ENCODE data around the gene SH2D1B. TPM values are rescaled to one million over a fixed set of nuclear protein-coding genes. Genes with fewer than 3 reads are reported as not detected.

SH2D1B gene
- total and polyA plus RNA-seq, 10 of the 15 experiments (the other 5 are each of a cell fraction or from before 2014, with no cell fraction given), result 0.18 TPM; not detected in 9

DNA sequence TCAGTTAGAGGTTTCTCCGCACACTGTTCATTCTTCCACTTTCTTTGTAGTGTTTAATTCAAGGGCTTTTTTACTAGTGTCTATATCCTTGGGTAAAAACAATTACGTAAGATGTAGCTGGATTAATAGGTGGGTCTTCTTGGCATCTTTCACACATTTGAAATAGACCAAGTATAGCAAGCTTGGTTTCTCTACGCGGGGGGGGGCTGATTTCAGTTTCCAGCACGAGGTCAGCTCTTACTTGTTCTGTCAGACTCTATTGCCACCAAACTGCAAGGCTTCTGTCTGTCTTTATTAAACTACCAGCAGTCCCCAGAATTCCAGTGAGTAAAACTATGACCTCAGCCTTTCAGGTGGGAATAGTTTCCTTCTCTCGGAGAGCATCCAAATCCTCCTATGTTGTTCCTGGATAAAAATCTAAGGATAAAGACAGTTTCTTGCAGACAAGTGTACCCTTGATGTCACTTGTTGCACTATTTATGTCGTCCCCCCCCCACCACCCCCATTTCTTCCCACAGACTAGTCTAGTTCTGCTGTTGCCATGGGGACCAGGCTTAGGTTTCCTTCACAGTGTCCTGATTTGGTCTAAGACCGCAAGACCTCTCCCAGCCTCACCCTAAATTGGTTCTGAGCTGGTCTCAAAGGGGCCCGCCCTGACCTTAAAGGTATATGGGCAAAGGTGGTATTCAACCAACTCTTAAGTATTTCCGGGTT, 52.3 kb downstream of the SH2D1B start (continued):
- no peak for TF ChIP-seq ZNF207 (IDR thresholded peaks at IDR 0.05; ENCODE audit: borderline replicate concordance)

DNA sequence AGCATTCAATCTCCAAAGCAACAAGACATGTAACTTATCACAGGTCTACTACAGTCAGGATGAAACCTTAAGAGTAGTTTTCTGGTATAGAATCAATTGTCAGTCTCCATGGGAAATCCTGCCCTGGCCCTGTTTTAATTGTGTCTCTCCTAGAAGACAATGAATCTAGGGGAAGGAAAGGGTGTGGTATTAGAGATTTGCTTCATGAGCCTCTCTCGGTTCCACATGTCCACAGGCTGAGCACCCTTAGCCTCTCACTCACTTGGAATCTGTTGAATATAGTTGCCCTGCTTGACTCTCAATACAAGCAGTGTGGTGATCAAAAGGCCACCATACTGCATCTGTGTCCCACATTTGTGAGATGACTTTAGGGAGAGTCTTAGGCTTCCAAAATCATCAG, 53.0 kb downstream of the SH2D1B start:
- Histone ChIP-seq H3K4me1 (ENCODE audit: control insufficient read depth, insufficient read depth, low read length) (peaks cover 17% of the 10 kb centered on the region), H3K36me3 (ENCODE audit: control insufficient read depth in 2 of 2, insufficient read depth in 2 of 2, low read length in 1 of 2) (no peaks in the 10 kb centered on the region), H3K9ac (ENCODE audit: control insufficient read depth, insufficient read depth, low read length) (no peak overlapping the region), H3K27ac (ENCODE audit: control insufficient read depth, insufficient read depth) (no peak overlapping the region), H2AFZ (ENCODE audit: control insufficient read depth, low read depth, low read length) (no peak overlapping the region), H4K20me1 (ENCODE audit: control insufficient read depth, insufficient read depth) (no peaks in the 10 kb centered on the region), H3K4me3 (no peak overlapping the region), H3K4me2 (ENCODE audit: control insufficient read depth, insufficient read depth) (no peak overlapping the region), H3K27me3 (replicated peaks in 1 of 2; ENCODE audit: control insufficient read depth in 2 of 2, insufficient read depth in 2 of 2, low read length in 1 of 2) (no peaks in the 10 kb centered on the region; a peak in 1 of 4 replicates), H3K79me2 (ENCODE audit: control insufficient read depth, insufficient read depth, low read length) (no peaks in the 10 kb centered on the region), H3K9me3 (replicated peaks; ENCODE audit: control insufficient read depth, insufficient read depth, low read length) (no peaks in the 10 kb centered on the region)
- intact Hi-C loops (cut with micrococcal nuclease; ENCODE audit: unreplicated experiment), result loop anchor here (5.0 kb wide), 2 partner anchors 138 to 443 kb away; partner anchors contain the start of gene UHMK1
- FAIRE-seq (no peak), ATAC-seq (no peak), DNase-seq (ENCODE audit: low read depth, low spot score) (no peak)
- ChIA-PET SMC1A (ENCODE audit: uncharacterized antibody, unreplicated experiment) (interaction anchor here (0.5 to 3.5 kb wide), 5 partner anchors 13 to 193 kb away, joined by 3 to 31 read pairs (median 10); no protein-coding TSS in a partner anchor), RAD21 (ENCODE audit: unreplicated experiment) (interaction anchor here (0.7 to 3.3 kb wide), 3 partner anchors 32 to 486 kb away, joined by 3 to 29 read pairs (median 4); no protein-coding TSS in a partner anchor), POLR2A (no interaction called here), CTCF (interaction anchor here (0.6 to 8.0 kb wide), 7 partner anchors 9 to 816 kb away, joined by 3 to 104 read pairs (median 4); partner anchors contain the start of gene DDR2)
- no peak for TF ChIP-seq ESRRA (IDR thresholded peaks at IDR 0.05; ENCODE audit: low read length)
- TF ChIP-seq ZNF207 (IDR thresholded peaks at IDR 0.05; ENCODE audit: borderline replicate concordance), result no peak
- TF ChIP-seq, protein P1, sequence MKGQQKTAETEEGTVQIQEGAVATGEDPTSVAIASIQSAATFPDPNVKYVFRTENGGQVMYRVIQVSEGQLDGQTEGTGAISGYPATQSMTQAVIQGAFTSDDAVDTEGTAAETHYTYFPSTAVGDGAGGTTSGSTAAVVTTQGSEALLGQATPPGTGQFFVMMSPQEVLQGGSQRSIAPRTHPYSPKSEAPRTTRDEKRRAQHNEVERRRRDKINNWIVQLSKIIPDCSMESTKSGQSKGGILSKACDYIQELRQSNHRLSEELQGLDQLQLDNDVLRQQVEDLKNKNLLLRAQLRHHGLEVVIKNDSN (IDR thresholded peaks at IDR 0.05; ENCODE audit: borderline replicate concordance, extremely low read length, insufficient read depth, low read depth, low read length), result no peak
- no peak for TF ChIP-seq POLR2A (IDR thresholded peaks at IDR 0.05; ENCODE audit: low read depth, low read length)
- no peak for TF ChIP-seq HDAC6 (IDR thresholded peaks at IDR 0.05; ENCODE audit: unreplicated experiment)
- TF ChIP-seq IKZF1 (conservative IDR thresholded peaks at IDR 0.05), result no peak
- TF ChIP-seq NFXL1 (IDR thresholded peaks at IDR 0.05; ENCODE audit: borderline replicate concordance), result no peak
- TF ChIP-seq, protein P2, sequence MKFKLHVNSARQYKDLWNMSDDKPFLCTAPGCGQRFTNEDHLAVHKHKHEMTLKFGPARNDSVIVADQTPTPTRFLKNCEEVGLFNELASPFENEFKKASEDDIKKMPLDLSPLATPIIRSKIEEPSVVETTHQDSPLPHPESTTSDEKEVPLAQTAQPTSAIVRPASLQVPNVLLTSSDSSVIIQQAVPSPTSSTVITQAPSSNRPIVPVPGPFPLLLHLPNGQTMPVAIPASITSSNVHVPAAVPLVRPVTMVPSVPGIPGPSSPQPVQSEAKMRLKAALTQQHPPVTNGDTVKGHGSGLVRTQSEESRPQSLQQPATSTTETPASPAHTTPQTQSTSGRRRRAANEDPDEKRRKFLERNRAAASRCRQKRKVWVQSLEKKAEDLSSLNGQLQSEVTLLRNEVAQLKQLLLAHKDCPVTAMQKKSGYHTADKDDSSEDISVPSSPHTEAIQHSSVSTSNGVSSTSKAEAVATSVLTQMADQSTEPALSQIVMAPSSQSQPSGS (IDR thresholded peaks at IDR 0.05; ENCODE audit: low read length), result no peak
- TF ChIP-seq SREBF1 (IDR thresholded peaks at IDR 0.05; ENCODE audit: low read length), result no peak
- 0% methylated on average over 1 of the region's 1 CpG for WGBS (ENCODE audit: insufficient coverage, insufficient replicate concordance, low lambda C conversion rate, missing lambda C conversion rate)
- in situ Hi-C loops (cut with MboI), result no loop called here
- no TSS peak for BruUV-seq (replicated peaks)
